ENCODE results near the gene PWWP2A.

The PWWP2A gene

GRCh38 chr5:160129841-160130240 lies 10.6 kb upstream of the PWWP2A start:
- DNase-seq, result no peak

GRCh38 chr5:160128632-160129031 lies 9.4 kb upstream of the PWWP2A start:
- no peak for DNase-seq

GRCh38 chr5:160119905-160120266 lies 636 bp upstream of the PWWP2A start:
- no peak for DNase-seq

- no peak for DNase-seq
These were observed 705 bp downstream of the PWWP2A start for GRCh38 chr5:160118349-160119141.

GRCh38 chr5:160116991-160117390 lies 2.3 kb downstream of the PWWP2A start:
- no peak for DNase-seq

- DNase-seq, result no peak
These were observed 11.1 kb downstream of the PWWP2A start for GRCh38 chr5:160108124-160108523.

GRCh38 chr5:160105686-160106360 lies 13.4 kb downstream of the PWWP2A start:
- DNase-seq, result no peak

GRCh38 chr5:160097991-160098390 lies 21.3 kb downstream of the PWWP2A start:
- DNase-seq, result no peak

GRCh38 chr5:160096178-160096577 lies 23.1 kb downstream of the PWWP2A start:
- DNase-seq, result no peak

- no peak for DNase-seq
These were observed 26.1 kb downstream of the PWWP2A start for GRCh38 chr5:160092960-160093707.

GRCh38 chr5:160092514-160092913 lies 26.7 kb downstream of the PWWP2A start:
- DNase-seq, result no peak

- DNase-seq, result no peak
These were observed 29.2 kb downstream of the PWWP2A start for GRCh38 chr5:160090059-160090458.

- no peak for DNase-seq
These were observed 29.7 kb downstream of the PWWP2A start for GRCh38 chr5:160089531-160089930.

GRCh38 chr5:160088805-160089204 lies 30.4 kb downstream of the PWWP2A start:
- DNase-seq, result no peak

- DNase-seq, result no peak
These were observed 32.1 kb downstream of the PWWP2A start for GRCh38 chr5:160087199-160087598.

- DNase-seq, result no peak
These were observed 35.1 kb downstream of the PWWP2A start for GRCh38 chr5:160084144-160084543.

- no peak for DNase-seq
These were observed 35.7 kb downstream of the PWWP2A start for GRCh38 chr5:160083501-160083900.

- DNase-seq, result peak; percentile 22
These were observed 36.4 kb downstream of the PWWP2A start for GRCh38 chr5:160082614-160083500.

GRCh38 chr5:160081495-160081894 lies 37.8 kb downstream of the PWWP2A start:
- DNase-seq, result no peak

GRCh38 chr5:160079753-160080152 lies 39.5 kb downstream of the PWWP2A start:
- no peak for DNase-seq

GRCh38 chr5:160076997-160077396 lies 42.3 kb downstream of the PWWP2A start:
- no peak for DNase-seq

GRCh38 chr5:160075073-160075472 lies 44.2 kb downstream of the PWWP2A start:
- no peak for DNase-seq

GRCh38 chr5:160071916-160072315 lies 47.3 kb downstream of the PWWP2A start:
- DNase-seq, result no peak
